ENCODE measurements around the gene CELF1.

- TF ChIP-seq POLR2A (IDR thresholded peaks at IDR 0.05; ENCODE audit: low read depth, low read length) (no peak), POLR2AphosphoS5 (IDR thresholded peaks at IDR 0.05; ENCODE audit: low read depth, low read length) (no peak), TAF1 (IDR thresholded peaks at IDR 0.05; ENCODE audit: low read depth, low read length) (no peak), SPI1 (IDR thresholded peaks at IDR 0.05; ENCODE audit: low read depth, low read length) (no peak), PAX5 (IDR thresholded peaks at IDR 0.05; ENCODE audit: insufficient read depth, low read length, severe bottlenecking) (no peak), POU2F2 (IDR thresholded peaks at IDR 0.05; ENCODE audit: low read depth, low read length) (no peak)
Measured at GRCh38 chr11:47425611-47426010, 127.3 kb downstream of the CELF1 start.

Data from GM12891 (cell line).